ENCODE results near the gene LRRC49.

DNA sequence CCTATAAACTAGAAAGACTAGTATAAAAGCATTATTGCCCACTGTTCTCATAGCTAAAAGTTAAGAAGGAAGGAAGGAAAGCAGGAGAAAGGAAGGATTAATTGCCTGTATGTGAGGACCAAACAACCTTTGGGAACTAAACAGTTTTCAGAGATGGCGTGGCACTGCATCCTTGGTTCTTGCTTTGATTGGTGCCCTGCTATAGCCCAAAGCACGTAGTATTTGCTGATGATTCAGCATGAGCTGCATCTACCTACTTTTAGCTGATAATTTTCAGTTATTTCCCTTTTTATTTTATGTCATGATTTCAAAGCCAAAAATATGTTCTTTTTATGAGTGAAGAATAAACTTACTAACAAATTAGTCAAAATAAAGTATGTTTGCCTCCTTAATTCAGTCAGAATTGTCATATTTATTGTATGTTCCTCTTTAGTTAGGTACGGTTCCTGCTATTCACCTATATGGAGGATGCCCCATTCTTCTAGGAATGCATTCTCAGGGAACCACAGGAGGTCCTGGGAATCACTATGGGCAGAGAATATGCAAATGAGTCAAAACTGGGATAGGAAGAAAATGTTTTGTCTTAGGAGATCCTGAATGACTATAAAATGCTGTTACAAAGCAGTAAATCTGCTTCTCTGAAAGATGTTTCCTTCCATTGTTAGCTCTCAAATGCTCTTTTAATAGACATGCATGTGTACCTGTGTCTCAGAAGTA lies 157.2 kb downstream of the LRRC49 start:
- TF ChIP-seq, protein P1, sequence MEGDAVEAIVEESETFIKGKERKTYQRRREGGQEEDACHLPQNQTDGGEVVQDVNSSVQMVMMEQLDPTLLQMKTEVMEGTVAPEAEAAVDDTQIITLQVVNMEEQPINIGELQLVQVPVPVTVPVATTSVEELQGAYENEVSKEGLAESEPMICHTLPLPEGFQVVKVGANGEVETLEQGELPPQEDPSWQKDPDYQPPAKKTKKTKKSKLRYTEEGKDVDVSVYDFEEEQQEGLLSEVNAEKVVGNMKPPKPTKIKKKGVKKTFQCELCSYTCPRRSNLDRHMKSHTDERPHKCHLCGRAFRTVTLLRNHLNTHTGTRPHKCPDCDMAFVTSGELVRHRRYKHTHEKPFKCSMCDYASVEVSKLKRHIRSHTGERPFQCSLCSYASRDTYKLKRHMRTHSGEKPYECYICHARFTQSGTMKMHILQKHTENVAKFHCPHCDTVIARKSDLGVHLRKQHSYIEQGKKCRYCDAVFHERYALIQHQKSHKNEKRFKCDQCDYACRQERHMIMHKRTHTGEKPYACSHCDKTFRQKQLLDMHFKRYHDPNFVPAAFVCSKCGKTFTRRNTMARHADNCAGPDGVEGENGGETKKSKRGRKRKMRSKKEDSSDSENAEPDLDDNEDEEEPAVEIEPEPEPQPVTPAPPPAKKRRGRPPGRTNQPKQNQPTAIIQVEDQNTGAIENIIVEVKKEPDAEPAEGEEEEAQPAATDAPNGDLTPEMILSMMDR (IDR thresholded peaks at IDR 0.05): no peak
- no peak for TF ChIP-seq POLR2A (IDR thresholded peaks at IDR 0.05)
